Caco-2 (cell line): Measurements from ENCODE around the gene SMG9. TPM values are rescaled to one million over a fixed set of nuclear protein-coding genes. Genes with fewer than 3 reads are reported as not detected.

ENCODE experiments used
- BruUV-seq: library from RNA; stranded (reverse); fragments of 400-500 nt; replicated peaks from 2 replicates; lab custom pipeline; 2021; lab: Mats Ljungman, UMichigan
- CTCF ChIA-PET: fragments of 300-600 bp; sonication (Branson Sonifier 250); formaldehyde crosslinking; loops from one replicate; lab custom pipeline; 2022; ENCODE audit warnings: antibody characterized with exemption; lab: Charles Lee
- POLR2A ChIA-PET: fragments of 300-600 bp; sonication (Branson Sonifier 250); formaldehyde crosslinking; loops from one replicate; lab custom pipeline; 2022; ENCODE audit warnings: antibody characterized with exemption; lab: Charles Lee
- DNase-seq, 2 experiments: peaks; one replicate each; pipeline versions ENCODE4 v3.0.0 to v3.0.0-alpha.2; 2020 to 2022
- H3K27me3 ChIP-seq: replicated peaks from 2 replicates; pipeline ENCODE4 v1.6.0; 2011; ENCODE audit warnings: low read length; ENCODE audit not compliant: control insufficient read depth, insufficient read depth
- H3K36me3 ChIP-seq: 2 replicates; pipeline ENCODE4 v1.5.1; 2011; ENCODE audit warnings: low read length; ENCODE audit not compliant: control insufficient read depth, insufficient read depth
- H3K4me1 ChIP-seq: fragments of 250-450 bp; sonication (Bioruptor Pico); 2 replicates; pipeline ENCODE4 v1.5.1; 2020; ENCODE audit warnings: mild to moderate bottlenecking
- H3K4me3 ChIP-seq: 2 replicates; pipeline ENCODE4 v1.5.1; 2011; ENCODE audit warnings: low read depth, mild to moderate bottlenecking, control low read depth, low read length
- H3K9me3 ChIP-seq: fragments of 250-450 bp; sonication (Bioruptor Pico); 2 replicates; pipeline ENCODE4 v1.5.1; 2020; ENCODE audit warnings: mild to moderate bottlenecking, moderate library complexity
- H3K27ac Mint-ChIP-seq: one replicate; pipeline ENCODE4 v1.8.0; 2022; ENCODE audit warnings: mixed read lengths; ENCODE audit not compliant: unreplicated experiment
- H3K27me3 Mint-ChIP-seq: one replicate; pipeline ENCODE4 v1.8.0; 2022; ENCODE audit warnings: mixed read lengths; ENCODE audit not compliant: insufficient read depth, unreplicated experiment
- H3K36me3 Mint-ChIP-seq: one replicate; pipeline ENCODE4 v1.8.0; 2022; ENCODE audit warnings: mild to moderate bottlenecking, mixed read lengths; ENCODE audit not compliant: insufficient read depth, unreplicated experiment
- H3K4me1 Mint-ChIP-seq: one replicate; pipeline ENCODE4 v1.8.0; 2022; ENCODE audit warnings: low read depth, mixed read lengths; ENCODE audit not compliant: unreplicated experiment
- H3K4me3 Mint-ChIP-seq: one replicate; pipeline ENCODE4 v1.8.0; 2022; ENCODE audit warnings: mild to moderate bottlenecking, moderate library complexity, mixed read lengths; ENCODE audit not compliant: unreplicated experiment
- H3K9me3 Mint-ChIP-seq: one replicate; pipeline ENCODE4 v1.8.0; 2022; ENCODE audit warnings: mixed read lengths; ENCODE audit not compliant: unreplicated experiment
- CTCF ChIP-seq, 2 experiments: fragments of 200-600 bp in 1 of 2; IDR thresholded peaks; 1 replicate in 1 of 2; 2 replicates in 1 of 2; pipeline versions ENCODE4 v1.5.1 to v1.8.0; 2011 to 2022; ENCODE audit warnings: antibody characterized with exemption in 1 of 2, control low read depth in 1 of 2, inconsistent platforms in 1 of 2, low read depth in 1 of 2, low read length in 1 of 2, mild to moderate bottlenecking in 1 of 2, moderate library complexity in 1 of 2; ENCODE audit not compliant: insufficient read depth in 1 of 2, severe bottlenecking in 1 of 2, unreplicated experiment in 1 of 2
- intact Hi-C: fragments of 100-400 bp; cut with micrococcal nuclease; formaldehyde crosslinking; loops from one replicate; pipeline ENCODE4 v1.10.0; 2022; ENCODE audit not compliant: unreplicated experiment
- total RNA-seq: library from RNA; stranded (reverse); gene quantifications from 2 replicates; pipeline ENCODE4 v1.2.3, GENCODE V29; 2022

The SMG9 gene
- total RNA-seq, 1 experiment from 2014 or later = 87.6 TPM

- Histone ChIP-seq H3K27me3 (no peaks in the 10 kb centered on the region), H3K4me1 (peaks cover 4% of the 10 kb centered on the region), H3K9me3 (no peaks in the 10 kb centered on the region), H3K36me3 (no peaks in the 10 kb centered on the region), H3K4me3 (no peak overlapping the region)
- Mint-ChIP-seq H3K36me3 (no peaks in the 10 kb centered on the region), H3K4me3 (no peak overlapping the region), H3K9me3 (peaks cover 8% of the 10 kb centered on the region), H3K27me3 (peaks cover 4% of the 10 kb centered on the region), H3K27ac (no peak overlapping the region), H3K4me1 (peaks cover 8% of the 10 kb centered on the region)
- no TSS peak for BruUV-seq
- no peak for TF ChIP-seq CTCF (IDR thresholded peaks at IDR 0.05; ENCODE audit: insufficient read depth in 1 of 2, low read depth in 1 of 2, low read length in 1 of 2, severe bottlenecking in 1 of 2, unreplicated experiment in 1 of 2)
- POLR2A ChIA-PET = no interaction called here
- intact Hi-C loops = loop anchor here (10.0 kb wide), 2 partner anchors 124 to 194 kb away; partner anchors contain the start of genes IRGQ and ZNF576
- CTCF ChIA-PET = interaction anchor here (0.8 to 1.9 kb wide), 2 partner anchors 22 to 44 kb away, joined by 4 to 6 read pairs; no protein-coding TSS in a partner anchor
- peak in 1 of 2 experiments; percentile 48 for DNase-seq
Observed at GRCh38 chr19:43789029-43789428, 34.3 kb upstream of the SMG9 start.

DNA sequence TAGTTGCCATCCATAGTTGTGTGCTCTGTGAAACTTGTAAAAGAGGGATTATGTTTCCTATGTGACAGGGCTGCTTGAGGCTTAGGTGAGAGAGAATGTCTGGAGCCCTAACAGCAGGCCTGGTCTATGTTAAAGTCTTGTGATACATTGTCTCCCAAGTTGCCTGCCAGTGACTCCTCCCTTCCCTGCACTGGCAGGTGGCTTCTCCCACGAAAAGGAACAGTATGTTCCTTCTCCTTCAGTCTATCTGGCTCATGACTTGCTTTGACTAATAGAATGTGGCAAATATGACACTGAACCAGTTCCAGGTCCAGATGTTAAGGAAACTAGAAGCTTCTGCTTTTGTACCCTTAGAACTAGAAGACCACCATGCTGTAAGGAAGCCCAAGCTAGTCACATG lies 31.9 kb upstream of the SMG9 start:
- no peak for DNase-seq
- no TSS peak for BruUV-seq
- H3K27ac Mint-ChIP-seq = no peak overlapping the region
- H3K9me3 Mint-ChIP-seq = peaks cover 18% of the 10 kb centered on the region
- Histone ChIP-seq H3K4me1 (peaks cover 4% of the 10 kb centered on the region), H3K27me3 (no peaks in the 10 kb centered on the region), H3K9me3 (no peaks in the 10 kb centered on the region), H3K4me3 (no peak overlapping the region), H3K36me3 (no peaks in the 10 kb centered on the region)
- CTCF ChIA-PET = interaction anchor here (1.3 kb wide), 1 partner anchor 41 kb away, joined by 3 read pairs; no protein-coding TSS in a partner anchor
- H3K36me3 Mint-ChIP-seq = no peaks in the 10 kb centered on the region
- no peak overlapping the region for H3K4me3 Mint-ChIP-seq
- no peak for TF ChIP-seq CTCF (IDR thresholded peaks at IDR 0.05; ENCODE audit: insufficient read depth in 1 of 2, low read depth in 1 of 2, low read length in 1 of 2, severe bottlenecking in 1 of 2, unreplicated experiment in 1 of 2)
- H3K4me1 Mint-ChIP-seq = peaks cover 15% of the 10 kb centered on the region
- peaks cover 2% of the 10 kb centered on the region for H3K27me3 Mint-ChIP-seq
- POLR2A ChIA-PET = no interaction called here
- intact Hi-C loops = loop anchor here (10.0 kb wide), 2 partner anchors 122 to 192 kb away; partner anchors contain the start of genes IRGQ and ZNF576

DNA sequence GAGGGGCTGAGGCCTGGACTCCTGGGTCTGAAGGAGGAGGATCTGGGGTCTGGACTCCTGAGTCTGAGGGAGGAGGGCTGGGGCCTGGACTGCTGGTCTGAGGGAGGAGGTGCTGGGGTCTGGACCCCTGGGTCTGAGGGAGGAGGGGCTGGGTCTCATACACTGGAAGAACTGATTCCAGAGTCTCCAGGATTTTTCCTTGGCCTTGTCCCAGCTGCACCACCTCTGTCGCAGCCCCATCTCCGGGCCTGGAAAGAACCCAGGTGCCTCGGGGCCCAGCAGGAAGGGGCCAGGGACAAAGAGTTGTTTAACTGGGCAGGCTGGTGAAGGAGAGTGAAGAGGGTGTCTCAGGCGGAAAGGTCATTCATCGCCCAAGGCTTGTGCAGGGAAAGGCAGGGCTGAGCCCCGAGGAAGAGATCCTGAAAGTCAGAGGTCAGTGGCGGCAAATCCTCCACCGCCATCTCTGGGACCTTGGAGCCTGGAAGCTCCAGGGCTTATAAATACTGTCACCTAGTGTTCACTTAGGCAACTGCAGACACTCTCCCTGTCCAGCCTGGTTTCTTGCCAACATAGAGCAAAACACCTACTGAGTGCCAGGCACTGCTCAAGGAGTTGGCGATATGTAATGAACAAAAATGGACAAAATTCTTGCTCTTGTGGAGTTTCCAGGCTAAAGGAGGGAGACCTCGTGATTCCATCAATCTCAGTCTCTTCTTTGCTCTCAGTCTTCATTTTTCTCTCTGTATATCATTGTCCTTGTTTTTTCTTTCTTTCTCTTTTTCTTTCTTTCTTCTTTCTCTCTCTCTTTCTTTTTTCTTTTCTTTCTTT lies 30.4 kb upstream of the SMG9 start:
- no peaks in the 10 kb centered on the region for H3K9me3 ChIP-seq
- DNase-seq = peak; percentile 78 to 84
- BruUV-seq = no TSS peak
- H3K4me3 ChIP-seq = no peak overlapping the region
- no peaks in the 10 kb centered on the region for H3K36me3 Mint-ChIP-seq
- no peaks in the 10 kb centered on the region for H3K27me3 Mint-ChIP-seq
- peaks cover 21% of the 10 kb centered on the region for H3K4me1 Mint-ChIP-seq
- peaks cover 18% of the 10 kb centered on the region for H3K9me3 Mint-ChIP-seq
- CTCF ChIA-PET = interaction anchor here (1.0 to 1.9 kb wide), 6 partner anchors 9 to 117 kb away, joined by 3 to 33 read pairs (median 4); partner anchors contain the start of gene SMG9
- peak overlapping the region; percentile 1 for H3K27ac Mint-ChIP-seq
- no peak overlapping the region for H3K4me3 Mint-ChIP-seq
- peak; percentile 96 to 99 for TF ChIP-seq CTCF (IDR thresholded peaks at IDR 0.05; ENCODE audit: insufficient read depth in 1 of 2, low read depth in 1 of 2, low read length in 1 of 2, severe bottlenecking in 1 of 2, unreplicated experiment in 1 of 2)
- intact Hi-C loops = loop anchor here (1.0 to 10.0 kb wide), 4 partner anchors 19 to 190 kb away; partner anchors contain the start of genes IRGQ and ZNF576
- POLR2A ChIA-PET = no interaction called here
- peaks cover 4% of the 10 kb centered on the region for H3K4me1 ChIP-seq
- no peaks in the 10 kb centered on the region for H3K36me3 ChIP-seq
- H3K27me3 ChIP-seq = no peaks in the 10 kb centered on the region
